ENCODE measurements around the gene ATP8A1. TPM values are rescaled to one million over a fixed set of nuclear protein-coding genes. Genes with fewer than 3 reads are reported as not detected.

The ATP8A1 gene
- total RNA-seq, 4 donors from 2014 or later: 23.8 to 74.2 (median 31.1) TPM

- intact Hi-C loops (cut with DNase I; ENCODE audit: low total_unique reads) (no loop called here), in situ Hi-C loops (cut with MboI; ENCODE audit: low sequenced_read_pairs in 4 of 4) (loop anchor here in 1 of 4 donors (10.0 kb wide), 1 partner anchor 46 kb away; the partner anchor contains the start of gene ATP8A1)
- no peak for DNase-seq
- Histone ChIP-seq H3K4me1 (peaks cover 45% of the 10 kb centered on the region in 2 donors), H3K9me3 (no peaks in the 10 kb centered on the region), H3K36me3 (no peaks in the 10 kb centered on the region), H3K27ac (peak overlapping the region; percentile 82 to 94 (median 86)), H3K27me3 (no peaks in the 10 kb centered on the region), H3K4me3 (no peak overlapping the region)
- ATAC-seq: no peak
- TF ChIP-seq POLR2A (IDR thresholded peaks at IDR 0.05) (no peak), CTCF (IDR thresholded peaks at IDR 0.05 in 4 of 5, conservative IDR thresholded peaks at IDR 0.05 in 1 of 5) (no peak)
Measured at GRCh38 chr4:42609051-42609450, 47.9 kb downstream of the ATP8A1 start.

- H3K27me3 ChIP-seq: no peaks in the 10 kb centered on the region
- intact Hi-C loops (cut with DNase I; ENCODE audit: low total_unique reads): no loop called here
- no peak overlapping the region for H3K4me3 ChIP-seq
- no peaks in the 10 kb centered on the region for H3K9me3 ChIP-seq
- H3K27ac ChIP-seq: peak overlapping the region; percentile 82 to 94 (median 86)
- H3K36me3 ChIP-seq: no peaks in the 10 kb centered on the region
- DNase-seq (no peak), ATAC-seq (no peak)
- no peak for TF ChIP-seq CTCF (IDR thresholded peaks at IDR 0.05 in 4 of 5, conservative IDR thresholded peaks at IDR 0.05 in 1 of 5)
- TF ChIP-seq POLR2A (IDR thresholded peaks at IDR 0.05): no peak
- H3K4me1 ChIP-seq: peaks cover 50% of the 10 kb centered on the region in 2 donors
- in situ Hi-C loops (cut with MboI; ENCODE audit: low sequenced_read_pairs in 4 of 4): loop anchor here in 1 of 4 donors (10.0 kb wide), 1 partner anchor 46 kb away; the partner anchor contains the start of gene ATP8A1
Measured at GRCh38 chr4:42608551-42608950, 48.4 kb downstream of the ATP8A1 start.

- Histone ChIP-seq H3K4me3 (no peak overlapping the region), H3K4me1 (peaks cover 51 to 56% of the 10 kb centered on the region in 2 donors), H3K27ac (peak overlapping the region; percentile 82 to 94 (median 86)), H3K36me3 (no peaks in the 10 kb centered on the region), H3K9me3 (no peaks in the 10 kb centered on the region), H3K27me3 (no peaks in the 10 kb centered on the region)
- ATAC-seq: peak; percentile 28 to 49
- intact Hi-C loops (cut with DNase I; ENCODE audit: low total_unique reads) (no loop called here), in situ Hi-C loops (cut with MboI; ENCODE audit: low sequenced_read_pairs in 4 of 4) (loop anchor here in 1 of 4 donors (10.0 kb wide), 1 partner anchor 48 kb away; the partner anchor contains the start of gene ATP8A1)
- TF ChIP-seq POLR2A (IDR thresholded peaks at IDR 0.05) (no peak), CTCF (IDR thresholded peaks at IDR 0.05 in 4 of 5, conservative IDR thresholded peaks at IDR 0.05 in 1 of 5) (no peak)
- no peak for DNase-seq
Measured at GRCh38 chr4:42607011-42607726, 49.7 kb downstream of the ATP8A1 start.

- peak overlapping the region; percentile 82 to 94 (median 86) for H3K27ac ChIP-seq
- in situ Hi-C loops (cut with MboI; ENCODE audit: low sequenced_read_pairs in 4 of 4): loop anchor here in 1 of 4 donors (10.0 kb wide), 1 partner anchor 50 kb away; the partner anchor contains the start of gene ATP8A1
- H3K27me3 ChIP-seq: no peaks in the 10 kb centered on the region
- no peaks in the 10 kb centered on the region for H3K9me3 ChIP-seq
- DNase-seq (peak; percentile 69 to 78), ATAC-seq (peak; percentile 92 to 95)
- intact Hi-C loops (cut with DNase I; ENCODE audit: low total_unique reads): loop anchor here (1.0 kb wide), 1 partner anchor 52 kb away; the partner anchor contains the start of gene ATP8A1
- no peak for TF ChIP-seq POLR2A (IDR thresholded peaks at IDR 0.05)
- H3K4me3 ChIP-seq: no peak overlapping the region
- H3K36me3 ChIP-seq: no peaks in the 10 kb centered on the region
- H3K4me1 ChIP-seq: peaks cover 51 to 52% of the 10 kb centered on the region in 2 donors
Measured at GRCh38 chr4:42605264-42605663, 51.6 kb downstream of the ATP8A1 start.

GRCh38 chr4:42603862-42604261 is 53.0 kb downstream of the ATP8A1 start:
- H3K9me3 ChIP-seq: no peaks in the 10 kb centered on the region
- no peaks in the 10 kb centered on the region for H3K36me3 ChIP-seq
- TF ChIP-seq CTCF (IDR thresholded peaks at IDR 0.05 in 4 of 5, conservative IDR thresholded peaks at IDR 0.05 in 1 of 5) (no peak), POLR2A (IDR thresholded peaks at IDR 0.05) (no peak)
- H3K4me1 ChIP-seq: peaks cover 43 to 51% of the 10 kb centered on the region in 2 donors
- ATAC-seq: no peak
- intact Hi-C loops (cut with DNase I; ENCODE audit: low total_unique reads): no loop called here
- H3K27ac ChIP-seq: peak overlapping the region; percentile 82 to 94 (median 86)
- in situ Hi-C loops (cut with MboI; ENCODE audit: low sequenced_read_pairs in 4 of 4): loop anchor here in 1 of 4 donors (10.0 kb wide), 1 partner anchor 51 kb away; the partner anchor contains the start of gene ATP8A1
- no peak for DNase-seq
- H3K27me3 ChIP-seq: no peaks in the 10 kb centered on the region
- H3K4me3 ChIP-seq: no peak overlapping the region

Measured in gastrocnemius medialis (tissue), 4 donors.